Measurements from ENCODE around the gene CERS1. TPM values are rescaled to one million over a fixed set of nuclear protein-coding genes. Genes with fewer than 3 reads are reported as not detected.

CERS1 gene
- polyA plus RNA-seq, 2 of the 4 experiments (the other 2 are of a cell fraction) = 1.7 to 3.4 TPM

DNA sequence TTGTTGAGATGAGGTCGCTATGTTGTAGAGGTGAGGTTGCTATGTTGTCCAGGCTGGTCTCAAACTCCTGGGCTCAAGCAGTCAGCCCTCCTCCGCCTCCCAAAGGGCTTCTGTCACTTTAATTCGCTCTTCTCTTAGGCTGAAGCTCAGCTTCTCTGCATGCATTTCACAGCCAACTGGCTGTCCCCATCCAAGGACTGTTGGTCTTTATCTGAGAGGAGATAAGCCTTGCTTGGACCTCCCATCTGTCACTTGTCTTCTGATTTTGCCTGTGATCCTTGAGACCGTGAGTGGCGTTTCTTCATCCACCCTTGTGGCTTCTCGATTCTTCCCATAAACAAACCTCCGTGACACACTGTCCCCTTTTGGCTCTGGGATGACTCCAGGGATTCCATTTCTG lies 24.4 kb downstream of the CERS1 start:
- FAIRE-seq = no peak
- POLR2A ChIA-PET = no interaction called here
- no peak for ATAC-seq

DNA sequence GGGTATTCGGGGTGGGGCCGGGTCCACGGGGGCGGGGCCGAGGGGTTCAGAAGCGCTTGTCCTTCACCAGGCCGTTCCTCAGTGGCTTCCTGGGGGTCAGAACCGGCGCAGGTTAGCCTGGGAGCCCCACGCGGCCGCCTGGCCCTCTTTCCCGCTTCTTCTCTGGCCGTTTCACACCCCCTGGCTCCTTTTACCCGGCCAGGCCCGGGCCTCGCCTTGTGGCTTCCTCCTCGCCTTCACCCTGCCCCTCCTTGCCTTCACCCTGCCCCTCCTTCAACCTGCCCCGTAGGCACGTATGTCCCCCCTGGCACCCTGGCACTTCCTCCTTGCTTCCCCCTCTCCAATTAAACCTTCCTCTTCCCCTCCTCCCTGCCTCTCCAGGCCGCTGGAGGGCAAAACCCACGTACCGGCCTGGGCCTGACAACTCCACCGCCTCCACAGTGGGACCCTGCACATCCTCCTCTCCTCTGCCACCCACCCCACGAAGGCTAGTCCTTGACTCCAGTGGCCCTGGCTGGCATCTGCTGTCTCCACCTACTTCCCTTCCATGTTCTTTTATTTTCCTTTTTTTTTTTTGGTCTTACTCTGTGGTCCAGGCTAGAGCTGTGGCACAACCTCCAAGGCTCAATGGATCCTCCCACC lies 25.3 kb downstream of the CERS1 start:
- H3K4me2 ChIP-seq = no peak overlapping the region
- WGBS (ENCODE audit: missing lambda C conversion rate) = 92% methylated on average over 15 of the region's 25 CpGs
- no peak overlapping the region for H3K4me3 ChIP-seq
- FAIRE-seq (no peak), ATAC-seq (no peak), DNase-seq (ENCODE audit: low read depth in 1 of 2, low spot score in 1 of 2) (no peak)
- TF ChIP-seq BHLHE40 (IDR thresholded peaks at IDR 0.05; ENCODE audit: low read depth, low read length) (no peak), PHF8 (IDR thresholded peaks at IDR 0.05; ENCODE audit: borderline replicate concordance, low read depth) (no peak), RNF2 (IDR thresholded peaks at IDR 0.05; ENCODE audit: borderline replicate concordance, low read depth) (no peak), CBX2 (IDR thresholded peaks at IDR 0.05; ENCODE audit: borderline replicate concordance, low read depth) (no peak), GATA3 (IDR thresholded peaks at IDR 0.05; ENCODE audit: borderline replicate concordance) (no peak), HOXB13 (CRISPR knock-in tag; IDR thresholded peaks at IDR 0.05; ENCODE audit: low read depth) (no peak), MAZ (IDR thresholded peaks at IDR 0.05; ENCODE audit: borderline replicate concordance, low read depth, low read length) (no peak), RARB (CRISPR knock-in tag; IDR thresholded peaks at IDR 0.05) (no peak), ZFP36 (IDR thresholded peaks at IDR 0.05; ENCODE audit: borderline replicate concordance, partially characterized antibody) (no peak), HDAC2 (IDR thresholded peaks at IDR 0.05) (no peak)
- no peaks in the 10 kb centered on the region for H3K9me3 ChIP-seq
- no peak overlapping the region for H3K27ac ChIP-seq
- no peaks in the 10 kb centered on the region for H3K4me1 ChIP-seq
- ChIA-PET POLR2A (no interaction called here), CTCF (interaction anchor here (0.6 to 0.7 kb wide), 2 partner anchors 91 to 525 kb away, joined by 3 to 5 read pairs; no protein-coding TSS in a partner anchor)

More for the DNA sequence above, 24.4 kb downstream of the CERS1 start:
- WGBS (ENCODE audit: missing lambda C conversion rate) = 87% methylated on average over 7 of the region's 7 CpGs
- Histone ChIP-seq H3K9me3 (no peaks in the 10 kb centered on the region), H3K4me3 (no peak overlapping the region), H3K4me2 (no peak overlapping the region), H3K4me1 (no peaks in the 10 kb centered on the region), H3K27ac (no peak overlapping the region)
- TF ChIP-seq KDM1A (IDR thresholded peaks at IDR 0.05; ENCODE audit: low read depth) (no peak), FOXS1 (CRISPR knock-in tag; IDR thresholded peaks at IDR 0.05) (no peak), MYC (IDR thresholded peaks at IDR 0.05; ENCODE audit: borderline replicate concordance, low read length) (no peak), CBX2 (IDR thresholded peaks at IDR 0.05; ENCODE audit: borderline replicate concordance, low read depth) (no peak), EHMT2 (IDR thresholded peaks at IDR 0.05; ENCODE audit: low read depth) (no peak), RAD21 (conservative IDR thresholded peaks at IDR 0.05 in 1 of 2, IDR thresholded peaks at IDR 0.05 in 1 of 2) (no peak), RFX5 (IDR thresholded peaks at IDR 0.05) (no peak), FOSL2 (IDR thresholded peaks at IDR 0.05) (no peak), FOSL2 (CRISPR knock-in tag; IDR thresholded peaks at IDR 0.05) (no peak), TFCP2L1 (CRISPR knock-in tag; IDR thresholded peaks at IDR 0.05) (no peak), HOXB13 (CRISPR knock-in tag; IDR thresholded peaks at IDR 0.05; ENCODE audit: low read depth) (no peak), BHLHE40 (IDR thresholded peaks at IDR 0.05; ENCODE audit: low read depth, low read length) (no peak), NR3C1 (IDR thresholded peaks at IDR 0.05) (no peak), NPAS2 (CRISPR knock-in tag; IDR thresholded peaks at IDR 0.05; ENCODE audit: borderline replicate concordance) (no peak), HOXB5 (CRISPR knock-in tag; IDR thresholded peaks at IDR 0.05) (no peak)
- TF ChIP-seq, protein P1, sequence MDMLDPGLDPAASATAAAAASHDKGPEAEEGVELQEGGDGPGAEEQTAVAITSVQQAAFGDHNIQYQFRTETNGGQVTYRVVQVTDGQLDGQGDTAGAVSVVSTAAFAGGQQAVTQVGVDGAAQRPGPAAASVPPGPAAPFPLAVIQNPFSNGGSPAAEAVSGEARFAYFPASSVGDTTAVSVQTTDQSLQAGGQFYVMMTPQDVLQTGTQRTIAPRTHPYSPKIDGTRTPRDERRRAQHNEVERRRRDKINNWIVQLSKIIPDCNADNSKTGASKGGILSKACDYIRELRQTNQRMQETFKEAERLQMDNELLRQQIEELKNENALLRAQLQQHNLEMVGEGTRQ (IDR thresholded peaks at IDR 0.05) = no peak
- TF ChIP-seq, protein P2, sequence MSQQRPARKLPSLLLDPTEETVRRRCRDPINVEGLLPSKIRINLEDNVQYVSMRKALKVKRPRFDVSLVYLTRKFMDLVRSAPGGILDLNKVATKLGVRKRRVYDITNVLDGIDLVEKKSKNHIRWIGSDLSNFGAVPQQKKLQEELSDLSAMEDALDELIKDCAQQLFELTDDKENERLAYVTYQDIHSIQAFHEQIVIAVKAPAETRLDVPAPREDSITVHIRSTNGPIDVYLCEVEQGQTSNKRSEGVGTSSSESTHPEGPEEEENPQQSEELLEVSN (IDR thresholded peaks at IDR 0.05; ENCODE audit: borderline replicate concordance, low read depth) = no peak
- TF ChIP-seq, protein P3, sequence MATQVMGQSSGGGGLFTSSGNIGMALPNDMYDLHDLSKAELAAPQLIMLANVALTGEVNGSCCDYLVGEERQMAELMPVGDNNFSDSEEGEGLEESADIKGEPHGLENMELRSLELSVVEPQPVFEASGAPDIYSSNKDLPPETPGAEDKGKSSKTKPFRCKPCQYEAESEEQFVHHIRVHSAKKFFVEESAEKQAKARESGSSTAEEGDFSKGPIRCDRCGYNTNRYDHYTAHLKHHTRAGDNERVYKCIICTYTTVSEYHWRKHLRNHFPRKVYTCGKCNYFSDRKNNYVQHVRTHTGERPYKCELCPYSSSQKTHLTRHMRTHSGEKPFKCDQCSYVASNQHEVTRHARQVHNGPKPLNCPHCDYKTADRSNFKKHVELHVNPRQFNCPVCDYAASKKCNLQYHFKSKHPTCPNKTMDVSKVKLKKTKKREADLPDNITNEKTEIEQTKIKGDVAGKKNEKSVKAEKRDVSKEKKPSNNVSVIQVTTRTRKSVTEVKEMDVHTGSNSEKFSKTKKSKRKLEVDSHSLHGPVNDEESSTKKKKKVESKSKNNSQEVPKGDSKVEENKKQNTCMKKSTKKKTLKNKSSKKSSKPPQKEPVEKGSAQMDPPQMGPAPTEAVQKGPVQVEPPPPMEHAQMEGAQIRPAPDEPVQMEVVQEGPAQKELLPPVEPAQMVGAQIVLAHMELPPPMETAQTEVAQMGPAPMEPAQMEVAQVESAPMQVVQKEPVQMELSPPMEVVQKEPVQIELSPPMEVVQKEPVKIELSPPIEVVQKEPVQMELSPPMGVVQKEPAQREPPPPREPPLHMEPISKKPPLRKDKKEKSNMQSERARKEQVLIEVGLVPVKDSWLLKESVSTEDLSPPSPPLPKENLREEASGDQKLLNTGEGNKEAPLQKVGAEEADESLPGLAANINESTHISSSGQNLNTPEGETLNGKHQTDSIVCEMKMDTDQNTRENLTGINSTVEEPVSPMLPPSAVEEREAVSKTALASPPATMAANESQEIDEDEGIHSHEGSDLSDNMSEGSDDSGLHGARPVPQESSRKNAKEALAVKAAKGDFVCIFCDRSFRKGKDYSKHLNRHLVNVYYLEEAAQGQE (IDR thresholded peaks at IDR 0.05) = no peak
- TF ChIP-seq, protein P4, sequence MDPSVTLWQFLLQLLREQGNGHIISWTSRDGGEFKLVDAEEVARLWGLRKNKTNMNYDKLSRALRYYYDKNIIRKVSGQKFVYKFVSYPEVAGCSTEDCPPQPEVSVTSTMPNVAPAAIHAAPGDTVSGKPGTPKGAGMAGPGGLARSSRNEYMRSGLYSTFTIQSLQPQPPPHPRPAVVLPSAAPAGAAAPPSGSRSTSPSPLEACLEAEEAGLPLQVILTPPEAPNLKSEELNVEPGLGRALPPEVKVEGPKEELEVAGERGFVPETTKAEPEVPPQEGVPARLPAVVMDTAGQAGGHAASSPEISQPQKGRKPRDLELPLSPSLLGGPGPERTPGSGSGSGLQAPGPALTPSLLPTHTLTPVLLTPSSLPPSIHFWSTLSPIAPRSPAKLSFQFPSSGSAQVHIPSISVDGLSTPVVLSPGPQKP (IDR thresholded peaks at IDR 0.05; ENCODE audit: low read depth, low read length) = no peak
- no peak for DNase-seq (ENCODE audit: low read depth in 1 of 2, low spot score in 1 of 2)
- CTCF ChIA-PET = interaction anchor here (1.2 kb wide), 1 partner anchor 16 kb away, joined by 6 read pairs; no protein-coding TSS in a partner anchor
